Natural killer cell (primary cell): ENCODE data around the gene DEFB112. TPM values are rescaled to one million over a fixed set of nuclear protein-coding genes. Genes with fewer than 3 reads are reported as not detected.

Experiments used
- ATAC-seq, 3 donors: fragments of 150-1000 bp in 2 of 3; fragments of 200-7000 bp in 1 of 3; cut with Tn5 transposase; 1 replicate in 1 of 3; 2 replicates in 2 of 3; pipeline ENCODE4 v1.10.0; 2021; ENCODE audit warnings: mild to moderate bottlenecking in 2 of 3, moderate library complexity in 2 of 3
- DNase-seq, 2 donors: peaks; one replicate each; pipeline versions ENCODE4 v3.0.0 to v3.0.0-alpha.2; 2013 to 2021; ENCODE audit warnings: mixed read lengths in 1 of 2
- H3K27ac ChIP-seq: one replicate; pipeline ENCODE4 v1.5.1; 2013; ENCODE audit warnings: mild to moderate bottlenecking, low read length
- H3K27me3 ChIP-seq: one replicate; pipeline ENCODE4 v1.6.1; 2013; ENCODE audit warnings: low read length; ENCODE audit not compliant: control insufficient read depth, insufficient read depth
- H3K36me3 ChIP-seq: one replicate; pipeline ENCODE4 v1.6.1; 2013; ENCODE audit warnings: low read length; ENCODE audit not compliant: control insufficient read depth, insufficient read depth
- H3K4me1 ChIP-seq: one replicate; pipeline ENCODE4 v1.6.1; 2013; ENCODE audit warnings: low read length; ENCODE audit not compliant: control insufficient read depth, insufficient read depth
- H3K4me3 ChIP-seq: one replicate; pipeline ENCODE4 v1.5.1; 2013; ENCODE audit warnings: low read length
- H3K9me3 ChIP-seq: one replicate; pipeline ENCODE4 v1.6.1; 2013; ENCODE audit warnings: low read length; ENCODE audit not compliant: control insufficient read depth, insufficient read depth
- H3K27ac Mint-ChIP-seq, 2 donors: one replicate each; pipeline ENCODE4 v1.8.0; 2022; ENCODE audit warnings: mild to moderate bottlenecking in 2 of 2, mixed read lengths in 2 of 2, moderate library complexity in 1 of 2
- H3K27me3 Mint-ChIP-seq, 2 donors: one replicate each; pipeline ENCODE4 v1.8.0; 2022; ENCODE audit warnings: low read depth in 2 of 2, mixed read lengths in 2 of 2
- H3K36me3 Mint-ChIP-seq: one replicate; pipeline ENCODE4 v1.8.0; 2022; ENCODE audit warnings: mixed read lengths
- H3K4me1 Mint-ChIP-seq, 2 donors: one replicate each; pipeline ENCODE4 v1.8.0; 2022; ENCODE audit warnings: mixed read lengths in 2 of 2
- H3K4me3 Mint-ChIP-seq: one replicate; pipeline ENCODE4 v1.8.0; 2022; ENCODE audit warnings: mild to moderate bottlenecking, moderate library complexity, mixed read lengths
- H3K9me3 Mint-ChIP-seq, 2 donors: one replicate each; pipeline ENCODE4 v1.8.0; 2022; ENCODE audit warnings: mixed read lengths in 2 of 2
- WGBS: methylation state at CpG from one replicate; pipeline ENCODE4 v1.1.7; 2013; ENCODE audit warnings: missing lambda C conversion rate; ENCODE audit not compliant: insufficient coverage; 5-methylcytosine and 5-hydroxymethylcytosine counted together
- intact Hi-C: fragments of 100-400 bp; cut with micrococcal nuclease; formaldehyde crosslinking; loops from one replicate; pipeline ENCODE4 v1.14.2; 2022
- total RNA-seq, 4 donors: library from RNA; stranded (reverse); fragments of 120-200 nt in 1 of 4; gene quantifications; one replicate each; pipeline versions ENCODE4 v1.2.3 to v1.2.4, GENCODE V29; 2013 to 2022
- TF ChIP-seq, protein P1 (sequence below): fragments of 200-600 bp; IDR thresholded peaks from one replicate; pipeline ENCODE4 v1.8.0; 2022; ENCODE audit warnings: antibody characterized with exemption

The DEFB112 gene
- total RNA-seq, 3 donors from 2014 or later (not counting 1 experiment from before 2014, with no cell fraction given) = not detected

GRCh38 chr6:50025258-50025657, 24.5 kb downstream of the DEFB112 start:
- WGBS = 87% methylated on average over 4 of the region's 4 CpGs
- Mint-ChIP-seq H3K27me3 (no peaks in the 10 kb centered on the region), H3K9me3 (peaks cover 13 to 20% of the 10 kb centered on the region in 2 donors), H3K4me1 (no peaks in the 10 kb centered on the region), H3K27ac (no peak overlapping the region), H3K4me3 (no peak overlapping the region), H3K36me3 (no peaks in the 10 kb centered on the region)
- DNase-seq (no peak), ATAC-seq (no peak)
- no peaks in the 10 kb centered on the region for H3K36me3 ChIP-seq
- peaks cover 5% of the 10 kb centered on the region for H3K9me3 ChIP-seq
- H3K27ac ChIP-seq = no peak overlapping the region
- no peaks in the 10 kb centered on the region for H3K4me1 ChIP-seq
- intact Hi-C loops = no loop called here
- H3K4me3 ChIP-seq = no peak overlapping the region
- TF ChIP-seq, protein P1, sequence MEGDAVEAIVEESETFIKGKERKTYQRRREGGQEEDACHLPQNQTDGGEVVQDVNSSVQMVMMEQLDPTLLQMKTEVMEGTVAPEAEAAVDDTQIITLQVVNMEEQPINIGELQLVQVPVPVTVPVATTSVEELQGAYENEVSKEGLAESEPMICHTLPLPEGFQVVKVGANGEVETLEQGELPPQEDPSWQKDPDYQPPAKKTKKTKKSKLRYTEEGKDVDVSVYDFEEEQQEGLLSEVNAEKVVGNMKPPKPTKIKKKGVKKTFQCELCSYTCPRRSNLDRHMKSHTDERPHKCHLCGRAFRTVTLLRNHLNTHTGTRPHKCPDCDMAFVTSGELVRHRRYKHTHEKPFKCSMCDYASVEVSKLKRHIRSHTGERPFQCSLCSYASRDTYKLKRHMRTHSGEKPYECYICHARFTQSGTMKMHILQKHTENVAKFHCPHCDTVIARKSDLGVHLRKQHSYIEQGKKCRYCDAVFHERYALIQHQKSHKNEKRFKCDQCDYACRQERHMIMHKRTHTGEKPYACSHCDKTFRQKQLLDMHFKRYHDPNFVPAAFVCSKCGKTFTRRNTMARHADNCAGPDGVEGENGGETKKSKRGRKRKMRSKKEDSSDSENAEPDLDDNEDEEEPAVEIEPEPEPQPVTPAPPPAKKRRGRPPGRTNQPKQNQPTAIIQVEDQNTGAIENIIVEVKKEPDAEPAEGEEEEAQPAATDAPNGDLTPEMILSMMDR = no peak
- H3K27me3 ChIP-seq = no peaks in the 10 kb centered on the region

DNA sequence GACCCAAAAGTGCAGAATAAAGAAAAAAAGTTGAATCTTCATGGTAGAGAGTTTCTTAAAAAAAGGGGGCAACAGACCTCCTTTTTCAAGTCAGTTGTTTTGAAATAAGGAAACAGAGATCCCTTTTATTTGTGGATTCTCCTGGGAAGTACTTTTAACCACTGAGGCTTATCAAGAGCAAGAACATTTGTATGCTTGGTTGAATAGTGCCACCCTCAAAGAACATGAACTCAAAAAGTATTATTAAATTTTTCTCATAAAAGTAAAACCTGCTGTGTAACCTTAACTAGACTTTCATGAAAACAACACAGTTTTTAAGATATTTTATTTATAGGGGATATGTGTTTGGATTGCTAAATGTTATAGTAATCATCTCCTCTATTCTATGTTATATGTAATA, 27.8 kb downstream of the DEFB112 start, which contains the start of gene DEFB110:
DEFB110 (minus strand) TSS at position 101 of the 400 bp plus-strand sequence; CDS start at position 42, 59 bp downstream.
- Mint-ChIP-seq H3K27ac (no peak within 1 kb of the TSS), H3K4me1 (no peaks in the 10 kb centered on the region), H3K4me3 (no peak within 1 kb of the TSS), H3K36me3 (no peaks in the 10 kb centered on the region), H3K9me3 (peaks cover 12 to 17% of the 10 kb centered on the region in 2 donors), H3K27me3 (no peaks in the 10 kb centered on the region)
- DNase-seq (no peak), ATAC-seq (no peak)
- H3K9me3 ChIP-seq = peaks cover 4% of the 10 kb centered on the region
- H3K36me3 ChIP-seq = no peaks in the 10 kb centered on the region
- TF ChIP-seq, protein P1 = no peak
- no peaks in the 10 kb centered on the region for H3K27me3 ChIP-seq
- H3K4me1 ChIP-seq = no peaks in the 10 kb centered on the region
- intact Hi-C loops = no loop called here
- no peak within 1 kb of the TSS for H3K4me3 ChIP-seq
- no peak within 1 kb of the TSS for H3K27ac ChIP-seq

DNA sequence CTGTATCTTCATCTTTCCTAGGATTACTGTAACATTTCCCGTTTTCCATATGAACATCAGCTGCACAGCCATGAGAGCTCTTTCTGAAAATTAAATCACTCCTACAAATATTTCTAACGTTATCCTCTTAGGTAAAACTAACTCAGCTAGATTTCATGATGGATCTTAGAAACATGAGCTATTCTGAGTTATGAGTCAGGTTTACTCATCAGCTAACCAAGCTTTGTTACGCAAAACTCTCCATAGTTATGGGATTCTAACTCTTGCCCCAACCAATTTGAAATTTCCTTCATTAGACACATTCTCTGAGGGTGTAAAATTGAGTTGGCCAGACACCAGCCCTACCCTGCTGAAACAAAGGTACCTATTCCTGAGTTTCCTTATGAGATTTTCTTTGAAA, 41.9 kb downstream of the DEFB112 start:
- Histone ChIP-seq H3K4me1 (no peaks in the 10 kb centered on the region), H3K27ac (no peak overlapping the region), H3K36me3 (no peaks in the 10 kb centered on the region), H3K4me3 (no peak overlapping the region), H3K9me3 (no peaks in the 10 kb centered on the region), H3K27me3 (no peaks in the 10 kb centered on the region)
- Mint-ChIP-seq H3K4me1 (no peaks in the 10 kb centered on the region), H3K27me3 (no peaks in the 10 kb centered on the region), H3K27ac (no peak overlapping the region), H3K9me3 (peaks cover 3 to 8% of the 10 kb centered on the region in 2 donors), H3K36me3 (no peaks in the 10 kb centered on the region), H3K4me3 (no peak overlapping the region)
- DNase-seq (no peak), ATAC-seq (no peak)
- intact Hi-C loops = no loop called here
- TF ChIP-seq, protein P1 = no peak
- 94% methylated on average over 1 of the region's 3 CpGs for WGBS

GRCh38 chr6:50003139-50003538, 46.6 kb downstream of the DEFB112 start:
- intact Hi-C loops = no loop called here
- no peaks in the 10 kb centered on the region for H3K4me1 ChIP-seq
- no CpG with 5 or more reads among the region's 3 CpGs for WGBS
- no peaks in the 10 kb centered on the region for H3K27me3 ChIP-seq
- H3K27ac Mint-ChIP-seq = no peak overlapping the region
- no peaks in the 10 kb centered on the region for H3K4me1 Mint-ChIP-seq
- H3K9me3 Mint-ChIP-seq = peaks cover 3 to 11% of the 10 kb centered on the region in 2 donors
- no peak overlapping the region for H3K4me3 Mint-ChIP-seq
- no peak overlapping the region for H3K27ac ChIP-seq
- H3K27me3 Mint-ChIP-seq = no peaks in the 10 kb centered on the region
- no peak for ATAC-seq
- TF ChIP-seq, protein P1 = no peak
- H3K9me3 ChIP-seq = no peaks in the 10 kb centered on the region
- H3K36me3 Mint-ChIP-seq = no peaks in the 10 kb centered on the region
- H3K4me3 ChIP-seq = no peak overlapping the region
- H3K36me3 ChIP-seq = no peaks in the 10 kb centered on the region
- DNase-seq = no peak
